ENCODE results near the gene UBAC2.

Gene UBAC2

GRCh38 chr13:99299256-99299919 lies 98.7 kb downstream of the UBAC2 start:
- no peak for DNase-seq

GRCh38 chr13:99299920-99300341 lies 99.3 kb downstream of the UBAC2 start:
- no peak for DNase-seq

GRCh38 chr13:99301056-99301838 lies 100.6 kb downstream of the UBAC2 start:
- no peak for DNase-seq

- DNase-seq = no peak
These were observed 101.4 kb downstream of the UBAC2 start for GRCh38 chr13:99301913-99302636.

GRCh38 chr13:99302637-99303505 lies 102.2 kb downstream of the UBAC2 start:
- no peak for DNase-seq

GRCh38 chr13:99303863-99304521 lies 103.3 kb downstream of the UBAC2 start:
- DNase-seq = no peak

- no peak for DNase-seq
These were observed 103.9 kb downstream of the UBAC2 start for GRCh38 chr13:99304541-99304940.

- no peak for DNase-seq
These were observed 104.5 kb downstream of the UBAC2 start for GRCh38 chr13:99305158-99305557.

GRCh38 chr13:99305566-99305965 lies 104.9 kb downstream of the UBAC2 start:
- no peak for DNase-seq

- no peak for DNase-seq
These were observed 106.6 kb downstream of the UBAC2 start, which contains the start of gene GPR183 for GRCh38 chr13:99307247-99307646. GPR183 (minus strand) TSS chr13:99307399; CDS start chr13:99296145, 11,254 bp downstream.

GRCh38 chr13:99307648-99308339 lies 107.1 kb downstream of the UBAC2 start:
- DNase-seq = no peak

- DNase-seq = no peak
These were observed 107.9 kb downstream of the UBAC2 start for GRCh38 chr13:99308471-99309087.

- DNase-seq = no peak
These were observed 109.9 kb downstream of the UBAC2 start for GRCh38 chr13:99310382-99311031.

- no peak for DNase-seq
These were observed 110.5 kb downstream of the UBAC2 start for GRCh38 chr13:99311137-99311536.

GRCh38 chr13:99311748-99312492 lies 111.3 kb downstream of the UBAC2 start:
- no peak for DNase-seq

- DNase-seq = no peak
These were observed 111.8 kb downstream of the UBAC2 start for GRCh38 chr13:99312493-99312883.

GRCh38 chr13:99313501-99313900 lies 112.8 kb downstream of the UBAC2 start:
- no peak for DNase-seq

- DNase-seq = no peak
These were observed 113.3 kb downstream of the UBAC2 start for GRCh38 chr13:99313941-99314340.

GRCh38 chr13:99314640-99315176 lies 114.1 kb downstream of the UBAC2 start:
- DNase-seq = no peak
